PC-9 (cell line): Measurements from ENCODE around the gene LIPH. TPM values are rescaled to one million over a fixed set of nuclear protein-coding genes. Genes with fewer than 3 reads are reported as not detected.

ENCODE experiments used
- BruUV-seq: library from RNA; stranded (reverse); fragments of 400-500 nt; replicated peaks from 2 replicates; lab custom pipeline; 2021; lab: Mats Ljungman, UMichigan
- CTCF ChIA-PET: fragments of 300-600 bp; sonication (Branson Sonifier 250); formaldehyde crosslinking; loops from one replicate; lab custom pipeline; 2022; ENCODE audit warnings: antibody characterized with exemption; lab: Charles Lee
- POLR2A ChIA-PET: fragments of 300-600 bp; sonication (Branson Sonifier 250); formaldehyde crosslinking; loops from one replicate; lab custom pipeline; 2022; ENCODE audit warnings: antibody characterized with exemption; ENCODE audit not compliant: unreplicated experiment; lab: Charles Lee
- DNase-seq, 2 experiments: peaks; one replicate each; pipeline versions ENCODE4 v3.0.0 to v3.0.0-alpha.2; 2015 to 2022; ENCODE audit warnings: mixed read lengths in 1 of 2
- H2AFZ ChIP-seq: fragments of 200-600 bp; sonication (generic); 2 replicates; pipeline ENCODE4 v1.8.1; 2017; ENCODE audit warnings: antibody characterized with exemption
- H3F3A ChIP-seq: fragments of 200-600 bp; sonication (generic); 2 replicates; pipeline ENCODE4 v1.8.1; 2017; ENCODE audit warnings: antibody characterized with exemption, mild to moderate bottlenecking, low read depth; ENCODE audit not compliant: insufficient read depth
- H3K27ac ChIP-seq: fragments of 200-600 bp; sonication (generic); 2 replicates; pipeline ENCODE4 v1.6.1; 2016; ENCODE audit warnings: mixed run types
- H3K27me3 ChIP-seq: fragments of 200-600 bp; sonication (generic); 2 replicates; pipeline ENCODE4 v1.6.1; 2016; ENCODE audit warnings: low read depth, mixed run types; ENCODE audit not compliant: insufficient read depth
- H3K36me3 ChIP-seq: fragments of 200-600 bp; sonication (generic); 2 replicates; pipeline ENCODE4 v1.6.1; 2016; ENCODE audit warnings: low read depth, mixed run types
- H3K4me1 ChIP-seq: fragments of 200-600 bp; sonication (generic); replicated peaks from 2 replicates; pipeline ENCODE4 v1.6.1; 2016; ENCODE audit warnings: mixed run types; ENCODE audit not compliant: insufficient read depth
- H3K4me2 ChIP-seq: fragments of 200-600 bp; sonication (generic); 2 replicates; pipeline ENCODE4 v1.6.1; 2017; ENCODE audit warnings: mixed run types
- H3K4me3 ChIP-seq: fragments of 200-600 bp; sonication (generic); 2 replicates; pipeline ENCODE4 v1.6.1; 2016; ENCODE audit warnings: mixed run types
- H3K79me2 ChIP-seq: fragments of 200-600 bp; sonication (generic); 2 replicates; pipeline ENCODE4 v1.6.1; 2017; ENCODE audit warnings: low read depth, mixed run types
- H3K9me2 ChIP-seq: fragments of 200-600 bp; sonication (generic); 2 replicates; pipeline ENCODE4 v1.8.1; 2017; ENCODE audit warnings: mild to moderate bottlenecking; ENCODE audit not compliant: insufficient read depth
- H3K9me3 ChIP-seq: fragments of 200-600 bp; sonication (generic); 2 replicates; pipeline ENCODE4 v1.8.1; 2016; ENCODE audit warnings: low read depth; ENCODE audit not compliant: insufficient read depth
- H4K20me1 ChIP-seq: fragments of 200-600 bp; sonication (generic); 2 replicates; pipeline ENCODE4 v1.8.1; 2017; ENCODE audit not compliant: insufficient read depth
- EZH2 ChIP-seq: fragments of 200-600 bp; sonication (generic); IDR thresholded peaks from 2 replicates; pipeline ENCODE4 v1.8.0; 2017; ENCODE audit warnings: antibody characterized with exemption, low read depth
- intact Hi-C: fragments of 100-400 bp; cut with micrococcal nuclease; formaldehyde crosslinking; loops from one replicate; pipeline ENCODE4 v1.10.0; 2022; ENCODE audit not compliant: unreplicated experiment
- total RNA-seq: library from RNA; stranded (reverse); gene quantifications from 2 replicates; pipeline ENCODE4 v1.2.3, GENCODE V29; 2021
- TF ChIP-seq, protein P1 (sequence below): fragments of 200-600 bp; sonication (generic); conservative IDR thresholded peaks from 2 replicates; pipeline ENCODE4 v1.6.1; 2017; ENCODE audit warnings: mixed run types, antibody characterized with exemption, mild to moderate bottlenecking, moderate library complexity

The LIPH gene
- total RNA-seq, 1 experiment from 2014 or later: 44.7 TPM

- H3K9me3 ChIP-seq: no peaks in the 10 kb centered on the region
- TF ChIP-seq EZH2: no peak
- TF ChIP-seq, protein P1, sequence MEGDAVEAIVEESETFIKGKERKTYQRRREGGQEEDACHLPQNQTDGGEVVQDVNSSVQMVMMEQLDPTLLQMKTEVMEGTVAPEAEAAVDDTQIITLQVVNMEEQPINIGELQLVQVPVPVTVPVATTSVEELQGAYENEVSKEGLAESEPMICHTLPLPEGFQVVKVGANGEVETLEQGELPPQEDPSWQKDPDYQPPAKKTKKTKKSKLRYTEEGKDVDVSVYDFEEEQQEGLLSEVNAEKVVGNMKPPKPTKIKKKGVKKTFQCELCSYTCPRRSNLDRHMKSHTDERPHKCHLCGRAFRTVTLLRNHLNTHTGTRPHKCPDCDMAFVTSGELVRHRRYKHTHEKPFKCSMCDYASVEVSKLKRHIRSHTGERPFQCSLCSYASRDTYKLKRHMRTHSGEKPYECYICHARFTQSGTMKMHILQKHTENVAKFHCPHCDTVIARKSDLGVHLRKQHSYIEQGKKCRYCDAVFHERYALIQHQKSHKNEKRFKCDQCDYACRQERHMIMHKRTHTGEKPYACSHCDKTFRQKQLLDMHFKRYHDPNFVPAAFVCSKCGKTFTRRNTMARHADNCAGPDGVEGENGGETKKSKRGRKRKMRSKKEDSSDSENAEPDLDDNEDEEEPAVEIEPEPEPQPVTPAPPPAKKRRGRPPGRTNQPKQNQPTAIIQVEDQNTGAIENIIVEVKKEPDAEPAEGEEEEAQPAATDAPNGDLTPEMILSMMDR: no peak
- H2AFZ ChIP-seq: no peak overlapping the region
- H3F3A ChIP-seq: peaks cover 74% of the 10 kb centered on the region
- peak overlapping the region; percentile 81 for H3K4me2 ChIP-seq
- ChIA-PET POLR2A (interaction anchor here (0.6 kb wide), 1 partner anchor 11 kb away, joined by 3 read pairs; no protein-coding TSS in a partner anchor), CTCF (no interaction called here)
- H3K4me1 ChIP-seq: peaks cover 87% of the 10 kb centered on the region
- peak overlapping the region; percentile 93 for H3K27ac ChIP-seq
- peak; percentile 70 to 99 for DNase-seq
- no peaks in the 10 kb centered on the region for H3K27me3 ChIP-seq
- no peaks in the 10 kb centered on the region for H3K9me2 ChIP-seq
- H3K79me2 ChIP-seq: peaks cover 64% of the 10 kb centered on the region
- intact Hi-C loops: loop anchor here (1.0 to 5.0 kb wide), 3 partner anchors 9 to 232 kb away; no protein-coding TSS in a partner anchor
- no TSS peak for BruUV-seq
- peaks cover 10% of the 10 kb centered on the region; the same call in 1 of the 2 replicates for H3K36me3 ChIP-seq
- H3K4me3 ChIP-seq: peak overlapping the region; percentile 61; the same call in 1 of the 2 replicates
- no peaks in the 10 kb centered on the region for H4K20me1 ChIP-seq
Measured at GRCh38 chr3:185549122-185549521, 3.3 kb downstream of the LIPH start.

DNA sequence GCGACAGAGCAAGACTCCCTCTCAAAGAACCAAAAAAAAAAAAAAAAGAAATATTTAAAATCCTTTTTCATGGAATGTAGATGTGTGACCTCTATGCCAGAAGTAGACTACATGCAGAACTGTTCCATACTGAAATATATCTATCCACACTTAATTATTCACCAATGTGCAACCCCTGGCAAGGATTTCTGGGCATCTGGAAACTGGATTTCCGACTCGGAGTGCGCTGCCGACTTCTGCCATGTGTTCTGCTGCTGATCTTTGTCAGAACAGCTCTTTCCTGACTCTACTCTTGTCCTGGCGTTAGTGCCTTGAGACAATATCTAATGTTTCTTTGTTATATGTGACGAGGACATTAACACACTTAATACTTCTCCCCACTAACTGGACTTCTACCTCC, 11.7 kb downstream of the LIPH start:
- DNase-seq: no peak
- ChIA-PET CTCF (no interaction called here), POLR2A (no interaction called here)
- Histone ChIP-seq H2AFZ (no peak overlapping the region), H3K27ac (no peak overlapping the region), H3K79me2 (peaks cover 22% of the 10 kb centered on the region), H3K9me3 (peaks cover 4% of the 10 kb centered on the region), H3K4me1 (peaks cover 41% of the 10 kb centered on the region), H3F3A (peaks cover 54% of the 10 kb centered on the region), H3K27me3 (no peaks in the 10 kb centered on the region), H3K4me3 (no peak overlapping the region), H3K9me2 (no peaks in the 10 kb centered on the region), H4K20me1 (no peaks in the 10 kb centered on the region), H3K36me3 (peaks cover 17% of the 10 kb centered on the region), H3K4me2 (no peak overlapping the region)
- no TSS peak for BruUV-seq
- TF ChIP-seq, protein P1: no peak
- no peak for TF ChIP-seq EZH2
- intact Hi-C loops: no loop called here

DNA sequence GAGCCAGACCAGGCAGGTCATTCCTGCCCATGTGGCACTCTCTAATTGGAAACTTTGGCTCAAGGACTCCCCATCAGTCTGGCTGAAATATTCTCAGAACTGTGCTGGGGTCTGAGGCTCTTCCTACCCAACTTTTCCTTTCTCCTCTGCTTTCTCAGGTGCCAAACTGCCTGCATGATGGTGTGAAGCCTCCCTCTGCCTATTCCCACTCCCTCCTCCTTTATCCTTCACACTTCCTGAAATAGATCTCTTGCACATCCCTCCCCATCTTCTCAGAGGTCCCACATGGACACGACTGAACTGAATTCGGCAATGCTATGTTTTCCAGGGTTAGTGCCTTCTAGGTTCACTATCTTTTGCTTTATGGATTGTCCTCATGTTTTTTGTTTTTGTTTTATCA, 12.5 kb downstream of the LIPH start:
- Histone ChIP-seq H3K27me3 (no peaks in the 10 kb centered on the region), H3K4me1 (peaks cover 33% of the 10 kb centered on the region), H3K36me3 (peaks cover 17% of the 10 kb centered on the region), H3K79me2 (peaks cover 22% of the 10 kb centered on the region), H3K4me2 (no peak overlapping the region), H3K9me2 (no peaks in the 10 kb centered on the region), H3K27ac (peak overlapping the region; percentile 30; the same call in 1 of the 2 replicates), H3F3A (peaks cover 47% of the 10 kb centered on the region), H3K9me3 (peaks cover 4% of the 10 kb centered on the region), H3K4me3 (no peak overlapping the region), H4K20me1 (no peaks in the 10 kb centered on the region), H2AFZ (no peak overlapping the region)
- no peak for TF ChIP-seq EZH2
- TF ChIP-seq, protein P1: no peak
- ChIA-PET POLR2A (no interaction called here), CTCF (no interaction called here)
- intact Hi-C loops: no loop called here
- DNase-seq: no peak
- BruUV-seq: no TSS peak
